H1 (cell line): ENCODE results near the gene GABRR2. TPM values are rescaled to one million over a fixed set of nuclear protein-coding genes. Genes with fewer than 3 reads are reported as not detected.

Experiments used
- BRCA1 ChIP-seq: IDR thresholded peaks from 2 replicates; pipeline ENCODE4 v1.6.1; 2012; ENCODE audit warnings: low read depth, low read length, improper control_type of control experiment
- CBX5 ChIP-seq: fragments of 300-800, 300-1000 bp; sonication (generic); IDR thresholded peaks from 2 replicates; pipeline ENCODE4 v1.7.1; 2016; ENCODE audit warnings: antibody characterized with exemption, low read length, low read depth
- CHD2 ChIP-seq: IDR thresholded peaks from 2 replicates; pipeline ENCODE4 v1.6.1; 2012; ENCODE audit warnings: low read length, improper control_type of control experiment
- polyA plus RNA-seq, 7 experiments: library from polyadenylated mRNA; depleted of rRNA in 3 of 7; stranded (reverse) in 5 of 7; unstranded in 2 of 7; fragments of >200 nt in 5 of 7; fragments of 200-250 nt in 2 of 7; gene quantifications; 1 replicate in 5 of 7; 2 replicates in 1 of 7; 4 replicates in 1 of 7; pipeline versions ENCODE4 v1.2.1 to v1.2.3, GENCODE V29; 2011 to 2013; ENCODE audit warnings: missing spikeins in 2 of 7, mixed read lengths in 2 of 7
- total RNA-seq: library from RNA; stranded (reverse); fragmentation: NEBNext Ultra II Directional; extraction: Animal tissue kit (Norgen Biotek cat#: 25700); gene quantifications from 2 replicates; pipeline ENCODE4 v1.2.1, GENCODE V29; 2021

GABRR2 gene
- total and polyA plus RNA-seq, 2 of the 8 experiments (the other 6 are each of a cell fraction or from before 2014, with no cell fraction given), result not detected

- TF ChIP-seq BRCA1 (no peak), CHD2 (no peak), CBX5 (no peak)
These were observed 56.2 kb downstream of the GABRR2 start (continued) for GRCh38 chr6:89258912-89259311.
